Embryonic facial prominence (tissue), 1 donor: ENCODE results near the gene DCTN4.

Experiments used
- DNase-seq: peaks from one replicate; pipeline ENCODE4 v3.0.0-alpha.2; 2016; ENCODE audit errors: extremely low spot score

Gene DCTN4

DNA sequence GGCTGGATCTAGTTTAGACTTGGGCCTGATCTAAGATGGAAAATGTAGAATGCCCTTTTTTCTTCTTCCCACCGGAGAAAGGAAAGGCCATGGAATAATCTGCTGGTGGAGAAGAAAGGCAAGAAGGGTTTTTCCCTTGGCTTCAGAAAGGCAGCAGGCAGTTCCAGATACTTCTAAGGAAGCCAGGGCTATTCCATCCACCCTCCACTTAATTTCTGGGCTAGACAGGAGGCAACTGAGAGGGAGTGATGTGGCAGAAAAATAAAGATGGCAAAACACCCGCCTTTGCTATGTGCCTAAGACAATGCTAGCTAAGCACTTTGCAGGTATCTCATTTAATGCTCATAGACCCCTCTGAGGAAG lies 87.9 kb downstream of the DCTN4 start:
- no peak for DNase-seq

DNA sequence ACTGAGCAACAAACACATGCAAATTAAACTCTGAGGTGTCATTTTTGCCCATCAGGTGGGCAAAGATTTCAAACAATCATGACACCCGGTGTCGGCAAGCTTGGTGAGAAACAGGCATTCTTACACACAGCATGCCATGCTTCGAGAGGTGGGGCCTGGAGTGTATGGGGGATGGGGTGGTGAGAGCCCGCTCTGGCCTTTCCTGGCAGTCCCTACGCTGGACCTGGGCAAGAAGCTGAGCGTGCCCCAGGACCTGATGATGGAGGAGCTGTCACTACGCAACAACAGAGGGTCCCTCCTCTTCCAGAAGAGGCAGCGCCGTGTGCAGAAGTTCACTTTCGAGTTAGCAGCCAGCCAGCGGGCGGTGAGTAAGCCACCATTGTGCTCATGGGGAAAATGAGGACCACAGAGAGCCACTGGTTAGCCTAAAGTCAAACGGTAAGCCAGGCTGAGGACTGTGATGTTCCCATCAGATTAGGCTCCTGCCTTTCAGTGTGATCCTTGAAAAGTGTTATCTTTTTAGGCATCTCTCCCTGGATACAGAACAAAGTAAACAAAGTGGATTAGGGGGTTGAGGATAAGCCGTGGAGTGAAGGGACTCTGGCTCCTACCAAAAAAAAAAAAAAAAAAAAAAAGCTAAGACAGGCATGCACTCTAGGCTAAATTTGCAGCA lies 88.4 kb downstream of the DCTN4 start:
- no peak for DNase-seq

DNA sequence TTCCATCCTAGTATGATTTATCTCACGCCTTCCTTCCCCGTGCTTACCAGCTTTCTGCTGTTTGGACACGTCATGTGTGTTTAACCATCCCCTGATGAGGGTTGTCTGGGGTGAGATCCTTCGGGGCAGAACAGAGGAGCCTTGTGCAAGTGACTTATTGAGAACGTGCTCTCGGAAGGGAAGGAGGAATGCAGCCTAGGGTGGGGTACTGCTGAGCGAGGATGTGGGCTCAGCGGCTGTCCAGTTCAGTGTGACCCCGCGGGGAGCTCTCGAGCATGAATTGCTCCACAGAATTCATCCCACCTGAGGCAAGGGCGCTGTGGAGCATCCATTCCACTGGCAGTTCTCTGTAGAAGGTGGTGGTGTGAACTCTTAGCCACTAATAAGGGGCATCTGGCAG lies 93.8 kb downstream of the DCTN4 start:
- DNase-seq: no peak

DNA sequence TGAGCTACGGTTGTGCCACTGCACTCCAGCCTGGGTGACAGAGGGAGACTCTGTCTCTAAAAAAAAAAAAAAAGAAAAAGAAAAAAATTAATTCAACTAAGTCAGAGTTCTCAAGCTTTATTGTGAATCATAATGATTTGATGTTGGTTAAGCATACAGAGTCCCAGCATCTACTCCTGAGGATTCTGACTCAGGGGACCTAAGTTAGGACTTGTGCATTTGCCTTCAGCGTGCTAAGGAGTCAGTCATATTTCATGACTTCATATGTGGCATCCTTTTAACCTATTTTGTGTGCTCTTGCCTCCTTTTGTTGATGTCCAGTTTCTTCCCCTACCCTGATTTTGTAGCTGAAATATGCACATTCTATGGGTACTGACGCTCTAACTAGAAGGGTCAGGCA lies 94.9 kb downstream of the DCTN4 start:
- DNase-seq: no peak

DNA sequence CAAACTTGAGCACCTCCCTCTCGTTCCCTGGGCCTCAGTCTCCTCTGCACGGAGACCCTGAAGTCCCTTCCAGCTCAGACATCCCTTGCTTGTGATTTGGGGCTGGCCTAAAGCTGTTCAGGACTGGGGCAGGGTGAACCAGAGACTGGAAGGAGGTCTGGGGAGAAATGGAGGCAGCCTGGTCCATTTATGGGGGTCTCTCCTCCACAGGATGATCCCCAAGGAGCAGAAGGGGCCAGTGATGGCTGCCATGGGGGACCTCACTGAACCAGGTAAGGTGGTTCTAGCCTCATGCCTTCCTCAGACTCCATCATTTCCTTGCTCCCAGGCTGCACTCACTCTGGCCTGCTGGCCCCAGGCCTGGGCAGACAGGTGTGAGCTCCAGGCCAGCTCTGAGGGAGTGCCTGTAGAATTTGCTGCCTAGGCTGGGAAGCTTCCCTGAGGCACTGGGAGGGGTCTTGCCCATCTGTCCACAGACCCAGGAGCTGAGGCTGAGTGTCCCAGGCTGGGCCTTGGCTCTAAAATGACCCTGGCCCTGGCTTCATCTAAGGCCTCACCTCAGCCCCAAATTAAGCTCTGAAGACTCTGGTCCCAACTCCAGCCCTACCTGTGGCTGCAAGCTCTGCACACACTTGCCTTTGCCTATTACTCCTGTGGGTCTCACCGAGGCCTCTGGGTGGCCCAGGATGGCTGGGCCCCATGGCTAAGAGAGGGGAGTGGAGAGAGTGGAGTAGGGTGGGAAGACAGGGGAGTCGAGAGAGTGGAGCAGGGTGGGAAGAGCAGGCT lies 95.9 kb downstream of the DCTN4 start:
- DNase-seq: no peak

DNA sequence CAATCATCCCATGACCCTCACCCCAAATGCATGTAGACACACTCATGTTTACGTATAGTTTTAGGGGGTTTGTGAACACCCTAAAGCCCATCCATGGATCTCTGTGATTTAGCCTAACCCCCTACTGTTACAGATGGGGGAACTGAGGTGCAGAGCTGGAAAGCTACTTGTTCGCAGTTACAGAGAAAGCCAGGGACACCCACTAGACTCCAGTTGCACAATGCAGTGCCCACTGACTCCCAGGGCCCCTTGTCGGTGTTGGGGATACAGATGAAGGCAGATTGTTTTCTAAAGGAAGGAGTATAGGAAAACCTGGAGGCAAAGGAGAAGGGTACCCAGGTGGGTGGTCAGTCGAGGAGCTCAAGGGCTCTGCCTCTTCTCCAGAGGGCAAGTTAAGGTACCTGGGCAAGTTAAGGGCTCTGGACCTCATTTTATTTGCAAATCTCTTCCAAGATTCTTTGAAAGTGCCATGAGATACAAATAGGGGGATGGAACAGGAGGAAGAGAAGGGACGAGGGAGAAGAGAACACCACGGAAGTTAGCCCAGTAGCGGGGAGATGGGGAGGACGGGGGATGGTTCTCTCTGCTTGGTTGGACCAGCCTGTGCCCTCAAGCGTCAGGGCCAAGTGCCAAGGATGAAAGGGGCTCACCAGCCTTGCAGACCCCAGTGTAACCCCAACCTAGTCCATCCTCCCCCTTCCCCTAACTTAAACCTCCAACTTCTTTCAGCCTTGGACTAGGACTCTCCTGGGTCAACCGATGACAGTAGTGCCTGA lies 96.8 kb downstream of the DCTN4 start:
- DNase-seq: no peak

DNA sequence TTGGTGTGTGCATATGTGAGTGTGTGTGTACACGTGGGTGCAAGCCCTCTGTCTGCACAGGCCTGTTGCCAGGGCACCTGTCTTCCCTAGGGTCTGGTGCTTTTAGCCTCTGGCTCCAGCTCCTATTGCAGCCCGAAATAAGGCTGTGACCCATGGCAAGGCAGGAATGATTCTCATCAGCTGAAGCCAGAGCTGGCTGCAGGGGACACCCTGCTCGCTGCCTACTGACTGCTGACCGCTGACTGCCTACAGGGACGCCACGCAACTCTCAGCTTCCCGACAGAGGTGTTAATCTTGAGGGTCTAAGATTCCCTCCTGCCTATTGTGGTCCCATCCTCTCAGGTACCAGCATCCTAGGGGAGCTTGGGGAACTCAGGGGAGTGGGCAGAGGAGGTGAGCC lies 97.7 kb downstream of the DCTN4 start, which contains the start of gene MYOZ3:
Gene MYOZ3 (plus strand): TSS at position 166 of the 400 bp plus-strand sequence. CDS start 1,691 bp downstream, outside the sequence.
- no peak for DNase-seq

DNA sequence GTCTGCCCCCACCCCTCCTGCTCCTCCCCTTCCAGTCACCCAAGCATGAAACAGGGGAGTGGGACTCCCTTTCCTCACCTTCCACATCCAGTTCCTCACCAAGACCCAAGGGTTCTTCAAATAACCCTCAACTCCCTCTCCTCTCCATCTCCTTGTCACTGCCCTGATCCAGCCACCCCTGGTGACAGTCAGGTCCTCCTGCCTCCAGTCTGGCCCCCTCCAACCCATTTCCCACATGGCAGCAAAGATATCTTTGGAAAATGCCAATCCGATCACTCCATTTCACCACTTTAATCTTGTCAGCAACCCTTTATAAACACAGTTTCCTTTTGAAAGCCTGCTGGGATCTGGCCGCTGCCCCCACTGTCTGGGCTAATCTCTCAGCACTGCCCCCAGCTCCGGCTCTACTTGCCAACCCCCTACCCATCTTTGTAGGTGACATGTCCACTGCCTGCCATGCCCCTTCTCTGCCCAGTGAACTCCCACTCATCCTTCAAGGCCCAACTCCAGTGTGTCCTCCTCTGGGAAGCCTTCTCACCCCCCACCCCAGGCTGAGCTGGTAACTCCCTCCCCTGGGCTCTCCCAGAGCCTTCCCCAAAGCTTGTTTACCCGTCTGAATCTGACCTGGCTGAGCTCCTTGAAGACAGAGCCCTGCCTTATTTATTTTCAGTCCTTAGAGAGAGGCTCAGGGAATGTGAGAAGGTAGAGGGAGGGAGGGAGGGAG lies 98.5 kb downstream of the DCTN4 start:
- DNase-seq: no peak

DNA sequence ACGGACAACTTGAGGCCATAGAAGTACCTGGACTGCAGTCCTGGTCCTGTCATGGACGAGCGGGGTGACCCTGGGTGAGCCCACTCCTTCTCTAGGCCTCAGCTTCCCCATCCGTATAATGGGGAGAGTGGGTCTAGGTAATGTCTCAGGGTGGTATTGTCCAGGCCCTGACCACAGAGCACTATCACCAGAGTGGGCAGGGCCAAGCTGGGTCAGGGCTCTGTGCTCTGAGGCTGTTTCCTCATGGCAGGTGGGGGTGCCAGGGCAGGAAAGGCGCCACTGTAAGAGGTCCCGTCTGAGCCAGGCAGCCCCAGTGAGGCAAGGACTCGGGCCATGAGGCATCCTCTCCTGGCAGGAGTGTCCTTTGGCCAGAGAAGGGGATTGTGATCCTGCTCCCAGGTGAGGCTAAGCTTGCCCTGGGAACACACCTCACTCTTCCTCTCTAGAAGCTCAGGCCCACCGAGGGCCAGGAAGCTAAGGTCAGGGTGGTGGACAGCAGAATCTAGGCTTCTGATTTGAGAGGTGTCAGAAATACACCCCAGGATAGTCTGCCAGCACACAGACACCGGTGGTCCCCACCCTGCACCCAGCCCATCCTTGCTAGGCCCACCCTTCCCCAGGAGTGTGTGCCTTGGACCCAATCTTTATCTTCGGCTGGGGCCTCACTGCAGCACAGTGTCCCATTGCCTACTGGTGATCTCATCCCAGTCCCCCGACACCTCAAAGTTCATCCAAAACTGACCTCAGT lies 99.3 kb downstream of the DCTN4 start:
- no peak for DNase-seq

DNA sequence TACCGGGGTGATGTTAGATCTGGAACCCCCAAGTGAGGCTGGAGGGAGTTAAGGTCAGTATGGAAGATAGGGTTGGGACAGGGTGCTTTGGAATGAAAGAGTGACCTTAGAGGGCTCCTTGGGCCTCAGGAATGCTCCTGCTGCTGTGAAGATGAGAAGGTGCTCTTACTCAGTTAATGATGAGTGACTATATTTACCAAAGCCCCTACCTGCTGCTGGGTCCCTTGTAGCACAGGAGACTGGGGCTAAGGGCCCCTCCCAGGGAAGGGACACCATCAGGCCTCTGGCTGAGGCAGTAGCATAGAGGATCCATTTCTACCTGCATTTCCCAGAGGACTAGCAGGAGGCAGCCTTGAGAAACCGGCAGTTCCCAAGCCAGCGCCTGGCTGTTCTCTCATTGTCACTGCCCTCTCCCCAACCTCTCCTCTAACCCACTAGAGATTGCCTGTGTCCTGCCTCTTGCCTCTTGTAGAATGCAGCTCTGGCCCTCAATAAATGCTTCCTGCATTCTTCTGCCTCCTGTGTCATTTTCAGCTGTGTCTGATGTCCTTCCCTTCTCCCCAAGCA lies 100.0 kb downstream of the DCTN4 start:
- DNase-seq: no peak
